Measurements from ENCODE around the gene GIMAP4. TPM values are rescaled to one million over a fixed set of nuclear protein-coding genes. Genes with fewer than 3 reads are reported as not detected.
"Not testable (repeated sequence)": the region's sequence is repeated elsewhere in the genome, so short reads cannot be mapped to it uniquely, and the experiment has no call there.

The GIMAP4 gene
- total and polyA plus RNA-seq, 2 donors (not counting 1 experiment from before 2014, with no cell fraction given) = not detected

- H3K9ac ChIP-seq (ENCODE audit: insufficient read depth, low read length) = no peak overlapping the region
- no peaks in the 10 kb centered on the region for H3K27me3 ChIP-seq (ENCODE audit: control insufficient read depth, insufficient read depth, low read length)
- TF ChIP-seq CTCF (conservative IDR thresholded peaks at IDR 0.05 in 1 of 2, IDR thresholded peaks at IDR 0.05 in 1 of 2; ENCODE audit: low read depth in 1 of 2, low read length in 2 of 2) = no peak
- TF ChIP-seq EZH2 (IDR thresholded peaks at IDR 0.05; ENCODE audit: low read length, missing control alignments) = no peak
- H4K20me1 ChIP-seq (ENCODE audit: control insufficient read depth, extremely low read depth, insufficient read depth, low read length) = no peaks in the 10 kb centered on the region
- no peak overlapping the region for H2AFZ ChIP-seq (ENCODE audit: low read length)
- no peak for DNase-seq (ENCODE audit: low read depth in 2 of 2)
- H3K4me3 ChIP-seq (replicated peaks in 1 of 4; ENCODE audit: control extremely low read depth in 1 of 4, insufficient read depth in 1 of 4, low read depth in 3 of 4, low read length in 4 of 4) = no peak overlapping the region
- H3K36me3 ChIP-seq (ENCODE audit: control insufficient read depth, insufficient read depth, low read length) = no peaks in the 10 kb centered on the region
- no peaks in the 10 kb centered on the region for H3K79me2 ChIP-seq (ENCODE audit: control insufficient read depth, insufficient read depth, low read length)
- H3K4me1 ChIP-seq (ENCODE audit: control insufficient read depth, extremely low read depth, insufficient read depth, low read length) = no peaks in the 10 kb centered on the region
- H3K9me3 ChIP-seq (ENCODE audit: control insufficient read depth, insufficient read depth, low read depth, low read length) = no peaks in the 10 kb centered on the region
- no peak overlapping the region for H3K27ac ChIP-seq (ENCODE audit: insufficient read depth, low read length)
- no peak overlapping the region for H3K4me2 ChIP-seq (ENCODE audit: extremely low read depth, insufficient read depth, low read length)
These were observed 3.6 kb downstream of the GIMAP4 start for GRCh38 chr7:150570556-150571465.

GRCh38 chr7:150572496-150572895 is 5.3 kb downstream of the GIMAP4 start:
- no peak overlapping the region for H3K4me3 ChIP-seq (replicated peaks in 1 of 4; ENCODE audit: control extremely low read depth in 1 of 4, insufficient read depth in 1 of 4, low read depth in 3 of 4, low read length in 4 of 4)
- no peaks in the 10 kb centered on the region for H3K79me2 ChIP-seq (ENCODE audit: control insufficient read depth, insufficient read depth, low read length)
- TF ChIP-seq EZH2 (IDR thresholded peaks at IDR 0.05; ENCODE audit: low read length, missing control alignments) (no peak), CTCF (conservative IDR thresholded peaks at IDR 0.05 in 1 of 2, IDR thresholded peaks at IDR 0.05 in 1 of 2; ENCODE audit: low read depth in 1 of 2, low read length in 2 of 2) (no peak)
- no peak for DNase-seq (ENCODE audit: low read depth in 2 of 2)
- H3K4me1 ChIP-seq (ENCODE audit: control insufficient read depth, extremely low read depth, insufficient read depth, low read length) = no peaks in the 10 kb centered on the region
- no peaks in the 10 kb centered on the region for H3K9me3 ChIP-seq (ENCODE audit: control insufficient read depth, insufficient read depth, low read depth, low read length)
- H3K36me3 ChIP-seq (ENCODE audit: control insufficient read depth, insufficient read depth, low read length) = no peaks in the 10 kb centered on the region
- H2AFZ ChIP-seq (ENCODE audit: low read length) = no peak overlapping the region
- no peak overlapping the region for H3K4me2 ChIP-seq (ENCODE audit: extremely low read depth, insufficient read depth, low read length)
- no peak overlapping the region for H3K27ac ChIP-seq (ENCODE audit: insufficient read depth, low read length)
- H3K27me3 ChIP-seq (ENCODE audit: control insufficient read depth, insufficient read depth, low read length) = no peaks in the 10 kb centered on the region
- no peak overlapping the region for H3K9ac ChIP-seq (ENCODE audit: insufficient read depth, low read length)
- H4K20me1 ChIP-seq (ENCODE audit: control insufficient read depth, extremely low read depth, insufficient read depth, low read length) = no peaks in the 10 kb centered on the region

- H3K4me3 ChIP-seq (replicated peaks in 1 of 4; ENCODE audit: control extremely low read depth in 1 of 4, insufficient read depth in 1 of 4, low read depth in 3 of 4, low read length in 4 of 4); H3K79me2 ChIP-seq (ENCODE audit: control insufficient read depth, insufficient read depth, low read length); H3K4me1 ChIP-seq (ENCODE audit: control insufficient read depth, extremely low read depth, insufficient read depth, low read length); H4K20me1 ChIP-seq (ENCODE audit: control insufficient read depth, extremely low read depth, insufficient read depth, low read length); H3K9ac ChIP-seq (ENCODE audit: insufficient read depth, low read length); H3K36me3 ChIP-seq (ENCODE audit: control insufficient read depth, insufficient read depth, low read length); H2AFZ ChIP-seq (ENCODE audit: low read length); H3K9me3 ChIP-seq (ENCODE audit: control insufficient read depth, insufficient read depth, low read depth, low read length); H3K27ac ChIP-seq (ENCODE audit: insufficient read depth, low read length); DNase-seq (ENCODE audit: low read depth in 2 of 2); H3K4me2 ChIP-seq (ENCODE audit: extremely low read depth, insufficient read depth, low read length); H3K27me3 ChIP-seq (ENCODE audit: control insufficient read depth, insufficient read depth, low read length): not testable (repeated sequence)
These were observed 12.9 kb downstream of the GIMAP4 start for GRCh38 chr7:150579979-150580637.

All from fibroblast of lung (primary cell).